Endothelial cell (in vitro differentiated cells): ENCODE data around the gene SAMHD1. TPM values are rescaled to one million over a fixed set of nuclear protein-coding genes. Genes with fewer than 3 reads are reported as not detected.
"Not testable (repeated sequence)": the region's sequence is repeated elsewhere in the genome, so short reads cannot be mapped to it uniquely, and the experiment has no call there.

ENCODE experiments used
- DNase-seq: peaks from one replicate; pipeline ENCODE4 v3.0.0; 2021; ENCODE audit warnings: low spot score
- H3K27ac Mint-ChIP-seq: one replicate; pipeline ENCODE4 v1.8.0; 2021; ENCODE audit warnings: mixed read lengths, inconsistent platforms; ENCODE audit not compliant: unreplicated experiment
- H3K27me3 Mint-ChIP-seq: one replicate; pipeline ENCODE4 v1.8.0; 2021; ENCODE audit warnings: mild to moderate bottlenecking, moderate library complexity, mixed read lengths, inconsistent platforms; ENCODE audit not compliant: unreplicated experiment
- H3K36me3 Mint-ChIP-seq: one replicate; pipeline ENCODE4 v1.8.0; 2021; ENCODE audit warnings: mild to moderate bottlenecking, low read depth, mixed read lengths, inconsistent platforms; ENCODE audit not compliant: unreplicated experiment
- H3K4me1 Mint-ChIP-seq: one replicate; pipeline ENCODE4 v1.8.0; 2021; ENCODE audit warnings: mild to moderate bottlenecking, mixed read lengths, inconsistent platforms; ENCODE audit not compliant: unreplicated experiment
- H3K4me3 Mint-ChIP-seq: one replicate; pipeline ENCODE4 v1.8.0; 2021; ENCODE audit warnings: mild to moderate bottlenecking, mixed read lengths, inconsistent platforms; ENCODE audit not compliant: unreplicated experiment
- H3K9me3 Mint-ChIP-seq: one replicate; pipeline ENCODE4 v1.8.0; 2021; ENCODE audit warnings: mixed read lengths, inconsistent platforms; ENCODE audit not compliant: unreplicated experiment
- long read RNA-seq: library from polyadenylated mRNA; unstranded; transcript quantifications from one replicate; pipeline ENCODE4 v2.0.0, GENCODE V29; 2020; ENCODE audit not compliant: unreplicated experiment
- total RNA-seq: library from RNA; stranded (reverse); fragmentation: NEBNext Ultra II Directional; extraction: Animal tissue kit (Norgen Biotek cat#: 25700); gene quantifications from one replicate; pipeline ENCODE4 v1.2.1, GENCODE V29; 2021; ENCODE audit not compliant: unreplicated experiment
- TF ChIP-seq, protein P1 (sequence below): fragments of 200-600 bp; sonication (generic); IDR thresholded peaks from one replicate; pipeline ENCODE4 v1.5.0; 2021; ENCODE audit warnings: antibody characterized with exemption; ENCODE audit not compliant: unreplicated experiment

Gene SAMHD1
- total RNA-seq = 58.1 TPM
- long read RNA-seq, full-length matches to known transcripts = 13 of 19 reads
- long read RNA-seq, partial matches to known transcripts = 0 of 19 reads
- long read RNA-seq, other reads (novel, unspliced or antisense) = 6 of 19 reads

DNA sequence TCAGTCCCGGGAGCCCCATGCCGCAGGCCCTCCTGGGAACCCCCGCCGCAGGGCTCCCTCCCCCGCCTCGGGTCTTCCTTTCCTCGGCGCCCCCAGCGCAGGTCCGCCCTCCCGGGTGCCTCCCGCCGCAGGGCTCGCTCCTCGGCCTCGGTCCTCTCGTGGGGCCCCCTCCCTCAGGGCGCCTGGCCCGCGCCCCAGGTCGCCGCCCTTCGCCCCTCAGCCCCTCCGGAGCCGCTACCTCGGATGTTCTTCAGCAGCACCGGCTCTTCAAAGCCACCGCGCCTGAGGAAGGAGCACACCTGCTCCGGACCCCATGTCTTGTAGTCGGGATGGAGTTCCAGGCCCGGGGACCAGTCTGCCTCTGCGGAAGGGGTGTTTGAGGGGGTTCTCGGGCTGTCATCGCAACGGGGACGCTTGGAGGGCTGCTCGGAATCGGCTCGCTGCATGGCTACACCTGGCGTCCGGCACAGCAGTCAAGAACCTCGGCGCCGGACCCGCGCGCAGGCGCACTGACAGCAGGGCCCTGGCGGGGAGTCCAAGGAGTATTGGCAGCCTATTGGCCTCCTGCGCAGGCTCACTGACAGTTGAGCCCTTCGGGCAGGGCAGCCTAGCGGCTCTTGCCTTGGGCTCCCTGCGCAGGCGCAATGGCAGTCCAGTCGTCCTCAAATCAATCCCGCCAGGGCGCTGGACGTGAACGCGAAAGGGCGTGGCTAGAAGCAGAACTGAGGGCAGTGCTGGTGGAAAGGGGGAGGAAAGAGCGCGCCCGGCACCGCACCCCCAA lies at the start of gene SAMHD1:
SAMHD1 (minus strand) TSS at position 511 of the 781 bp plus-strand sequence; CDS start at position 446, 65 bp downstream.
- no peaks in the 10 kb centered on the region for H3K9me3 Mint-ChIP-seq
- TF ChIP-seq, protein P1, sequence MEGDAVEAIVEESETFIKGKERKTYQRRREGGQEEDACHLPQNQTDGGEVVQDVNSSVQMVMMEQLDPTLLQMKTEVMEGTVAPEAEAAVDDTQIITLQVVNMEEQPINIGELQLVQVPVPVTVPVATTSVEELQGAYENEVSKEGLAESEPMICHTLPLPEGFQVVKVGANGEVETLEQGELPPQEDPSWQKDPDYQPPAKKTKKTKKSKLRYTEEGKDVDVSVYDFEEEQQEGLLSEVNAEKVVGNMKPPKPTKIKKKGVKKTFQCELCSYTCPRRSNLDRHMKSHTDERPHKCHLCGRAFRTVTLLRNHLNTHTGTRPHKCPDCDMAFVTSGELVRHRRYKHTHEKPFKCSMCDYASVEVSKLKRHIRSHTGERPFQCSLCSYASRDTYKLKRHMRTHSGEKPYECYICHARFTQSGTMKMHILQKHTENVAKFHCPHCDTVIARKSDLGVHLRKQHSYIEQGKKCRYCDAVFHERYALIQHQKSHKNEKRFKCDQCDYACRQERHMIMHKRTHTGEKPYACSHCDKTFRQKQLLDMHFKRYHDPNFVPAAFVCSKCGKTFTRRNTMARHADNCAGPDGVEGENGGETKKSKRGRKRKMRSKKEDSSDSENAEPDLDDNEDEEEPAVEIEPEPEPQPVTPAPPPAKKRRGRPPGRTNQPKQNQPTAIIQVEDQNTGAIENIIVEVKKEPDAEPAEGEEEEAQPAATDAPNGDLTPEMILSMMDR = no peak
- peak within 1 kb of the TSS; percentile 98 for H3K4me3 Mint-ChIP-seq
- H3K27ac Mint-ChIP-seq = peak within 1 kb of the TSS; percentile 64
- peaks cover 4% of the 10 kb centered on the region for H3K27me3 Mint-ChIP-seq
- H3K4me1 Mint-ChIP-seq = peaks cover 23% of the 10 kb centered on the region
- peaks cover 8% of the 10 kb centered on the region for H3K36me3 Mint-ChIP-seq
- peak; percentile 94 for DNase-seq

DNA sequence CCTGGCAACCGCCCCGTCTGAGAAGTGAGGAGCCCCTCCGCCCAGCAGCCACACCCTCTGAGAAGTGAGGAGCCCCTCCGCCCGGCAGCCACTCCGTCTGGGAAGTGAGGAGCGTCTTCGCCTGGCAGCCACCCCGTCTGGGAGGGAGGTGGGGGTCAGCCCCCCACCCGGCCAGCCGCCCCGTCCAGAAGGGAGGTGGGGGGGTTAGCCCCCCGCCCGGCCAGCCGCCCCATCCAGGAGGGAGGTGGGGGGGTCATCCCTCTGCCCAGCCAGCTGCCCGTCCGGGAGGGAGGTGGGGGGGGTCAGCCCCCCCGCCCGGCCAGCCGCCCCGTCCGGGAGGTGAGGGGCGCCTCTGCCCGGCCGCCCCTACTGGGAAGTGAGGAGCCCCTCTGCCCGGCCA lies 48.7 kb upstream of the SAMHD1 start:
- not testable (repeated sequence) for H3K4me1 Mint-ChIP-seq, H3K4me3 Mint-ChIP-seq, H3K9me3 Mint-ChIP-seq

DNA sequence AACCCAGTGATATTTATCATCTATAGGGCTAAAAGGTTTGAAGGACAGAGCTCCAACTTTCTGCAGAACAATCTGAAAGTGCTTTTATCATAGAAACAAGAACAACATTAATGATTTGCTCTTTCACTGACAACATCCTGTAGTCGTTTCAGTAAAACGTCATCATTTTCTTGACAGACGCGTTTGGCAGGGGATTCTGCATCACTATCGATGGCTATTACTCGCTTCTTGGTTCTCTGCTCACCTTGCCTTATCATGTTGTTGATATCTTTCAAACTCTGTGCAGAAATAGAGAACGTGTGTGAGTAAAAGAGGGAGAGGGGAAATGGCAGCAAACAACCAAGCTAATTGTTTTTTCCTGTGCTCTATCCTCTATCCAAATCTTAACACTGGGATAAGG lies 47.1 kb upstream of the SAMHD1 start:
- H3K27me3 Mint-ChIP-seq = no peaks in the 10 kb centered on the region
- H3K4me1 Mint-ChIP-seq = no peaks in the 10 kb centered on the region
- H3K4me3 Mint-ChIP-seq = no peak overlapping the region
- DNase-seq = no peak
- H3K36me3 Mint-ChIP-seq = peaks cover 24% of the 10 kb centered on the region
- TF ChIP-seq, protein P1 = no peak
- no peak overlapping the region for H3K27ac Mint-ChIP-seq
- peaks cover 4% of the 10 kb centered on the region for H3K9me3 Mint-ChIP-seq

More for the DNA sequence above, 48.7 kb upstream of the SAMHD1 start:
- H3K36me3 Mint-ChIP-seq = peaks cover 16% of the 10 kb centered on the region
- not testable (repeated sequence) for H3K27me3 Mint-ChIP-seq, H3K27ac Mint-ChIP-seq, DNase-seq

DNA sequence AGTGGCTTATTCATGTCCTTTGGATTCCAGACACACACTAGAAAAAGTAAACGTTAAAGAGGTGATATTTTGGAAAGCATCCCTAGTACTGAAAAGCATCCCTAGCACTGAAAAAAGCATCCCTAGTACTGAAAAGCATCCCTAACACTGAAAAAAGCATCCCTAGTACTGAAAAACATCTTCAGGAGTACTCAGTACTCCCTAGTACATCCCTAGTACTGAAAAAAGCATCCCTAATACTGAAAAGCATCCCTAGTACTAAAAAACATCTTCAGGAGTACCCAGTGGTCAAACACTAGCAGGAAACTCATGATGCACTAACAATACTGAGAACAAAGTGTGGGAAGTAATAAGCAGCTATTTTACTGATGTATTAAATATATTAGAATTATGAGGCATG lies 45.6 kb upstream of the SAMHD1 start:
- Mint-ChIP-seq H3K36me3 (peaks cover 23% of the 10 kb centered on the region), H3K27me3 (peaks cover 2% of the 10 kb centered on the region), H3K27ac (no peak overlapping the region), H3K4me3 (no peak overlapping the region), H3K4me1 (no peaks in the 10 kb centered on the region), H3K9me3 (peaks cover 10% of the 10 kb centered on the region)
- TF ChIP-seq, protein P1 = no peak
- no peak for DNase-seq

DNA sequence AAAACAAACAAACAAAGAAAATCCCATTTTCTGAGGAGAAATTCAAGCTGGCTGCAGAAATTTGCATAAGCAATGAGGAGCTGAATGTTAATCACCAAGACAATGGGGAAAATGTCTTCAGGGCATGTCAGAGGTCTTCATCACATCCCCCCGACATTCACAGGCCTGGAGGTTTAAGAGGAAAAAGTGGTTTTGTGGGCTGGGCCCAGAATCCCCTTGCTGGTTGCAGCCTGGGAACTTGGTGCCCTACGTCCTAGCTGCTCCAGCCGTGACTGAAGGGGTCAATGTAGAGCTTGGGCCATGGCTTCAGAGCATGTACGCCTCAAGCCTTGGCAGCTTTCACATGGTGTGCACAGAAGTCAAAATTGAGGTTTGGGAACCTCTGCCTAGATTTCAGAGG lies 42.7 kb upstream of the SAMHD1 start:
- H3K27ac Mint-ChIP-seq, H3K27me3 Mint-ChIP-seq, H3K4me1 Mint-ChIP-seq, H3K4me3 Mint-ChIP-seq, DNase-seq, H3K9me3 Mint-ChIP-seq: not testable (repeated sequence)
- H3K36me3 Mint-ChIP-seq = peaks cover 23% of the 10 kb centered on the region

DNA sequence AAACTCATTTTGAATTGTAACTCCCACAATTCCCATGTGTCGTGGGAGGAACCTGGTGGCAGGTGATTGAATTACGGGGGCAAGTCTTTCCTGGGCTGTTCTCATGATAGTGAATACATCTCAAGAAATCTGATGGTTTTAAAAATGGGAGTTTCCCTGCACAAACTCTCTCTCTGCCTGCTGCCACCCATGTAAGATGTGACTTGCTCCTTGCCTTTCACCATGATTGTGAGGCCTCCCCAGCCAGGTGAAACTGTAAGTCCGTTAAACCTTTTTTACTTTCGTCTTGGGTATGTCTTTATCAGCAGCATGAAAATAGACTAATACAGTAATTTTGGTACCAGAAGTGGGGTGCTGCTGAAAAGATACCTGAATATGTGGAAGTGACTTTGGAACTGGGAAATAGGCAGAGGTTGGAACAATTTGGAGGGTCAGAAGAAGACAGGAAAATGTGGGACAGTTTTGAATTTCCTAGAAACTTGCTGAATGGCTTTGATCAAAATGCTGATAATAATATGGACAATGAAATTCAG lies 41.4 kb upstream of the SAMHD1 start:
- DNase-seq = no peak
- TF ChIP-seq, protein P1 = peak; percentile 17
- peaks cover 2% of the 10 kb centered on the region for H3K27me3 Mint-ChIP-seq
- no peak overlapping the region for H3K27ac Mint-ChIP-seq
- peaks cover 10% of the 10 kb centered on the region for H3K9me3 Mint-ChIP-seq
- peak overlapping the region; percentile 11 for H3K4me3 Mint-ChIP-seq
- peaks cover 23% of the 10 kb centered on the region for H3K36me3 Mint-ChIP-seq
- peaks cover 9% of the 10 kb centered on the region for H3K4me1 Mint-ChIP-seq
